Stimulated activated CD4-positive, alpha-beta T cell treated with anti-CD3 and anti-CD28 coated beads, TNF-alpha, amount 100 ng/mL, for 48 hours (primary cell): ENCODE measurements around the gene GEMIN5.
"Not testable (repeated sequence)": the region's sequence is repeated elsewhere in the genome, so short reads cannot be mapped to it uniquely, and the experiment has no call there.

Source experiments
- DNase-seq, 3 donors: peaks; one replicate each; pipeline ENCODE4 v3.0.0-alpha.2; 2020; ENCODE audit warnings: low read depth in 3 of 3

Gene GEMIN5, protein sequence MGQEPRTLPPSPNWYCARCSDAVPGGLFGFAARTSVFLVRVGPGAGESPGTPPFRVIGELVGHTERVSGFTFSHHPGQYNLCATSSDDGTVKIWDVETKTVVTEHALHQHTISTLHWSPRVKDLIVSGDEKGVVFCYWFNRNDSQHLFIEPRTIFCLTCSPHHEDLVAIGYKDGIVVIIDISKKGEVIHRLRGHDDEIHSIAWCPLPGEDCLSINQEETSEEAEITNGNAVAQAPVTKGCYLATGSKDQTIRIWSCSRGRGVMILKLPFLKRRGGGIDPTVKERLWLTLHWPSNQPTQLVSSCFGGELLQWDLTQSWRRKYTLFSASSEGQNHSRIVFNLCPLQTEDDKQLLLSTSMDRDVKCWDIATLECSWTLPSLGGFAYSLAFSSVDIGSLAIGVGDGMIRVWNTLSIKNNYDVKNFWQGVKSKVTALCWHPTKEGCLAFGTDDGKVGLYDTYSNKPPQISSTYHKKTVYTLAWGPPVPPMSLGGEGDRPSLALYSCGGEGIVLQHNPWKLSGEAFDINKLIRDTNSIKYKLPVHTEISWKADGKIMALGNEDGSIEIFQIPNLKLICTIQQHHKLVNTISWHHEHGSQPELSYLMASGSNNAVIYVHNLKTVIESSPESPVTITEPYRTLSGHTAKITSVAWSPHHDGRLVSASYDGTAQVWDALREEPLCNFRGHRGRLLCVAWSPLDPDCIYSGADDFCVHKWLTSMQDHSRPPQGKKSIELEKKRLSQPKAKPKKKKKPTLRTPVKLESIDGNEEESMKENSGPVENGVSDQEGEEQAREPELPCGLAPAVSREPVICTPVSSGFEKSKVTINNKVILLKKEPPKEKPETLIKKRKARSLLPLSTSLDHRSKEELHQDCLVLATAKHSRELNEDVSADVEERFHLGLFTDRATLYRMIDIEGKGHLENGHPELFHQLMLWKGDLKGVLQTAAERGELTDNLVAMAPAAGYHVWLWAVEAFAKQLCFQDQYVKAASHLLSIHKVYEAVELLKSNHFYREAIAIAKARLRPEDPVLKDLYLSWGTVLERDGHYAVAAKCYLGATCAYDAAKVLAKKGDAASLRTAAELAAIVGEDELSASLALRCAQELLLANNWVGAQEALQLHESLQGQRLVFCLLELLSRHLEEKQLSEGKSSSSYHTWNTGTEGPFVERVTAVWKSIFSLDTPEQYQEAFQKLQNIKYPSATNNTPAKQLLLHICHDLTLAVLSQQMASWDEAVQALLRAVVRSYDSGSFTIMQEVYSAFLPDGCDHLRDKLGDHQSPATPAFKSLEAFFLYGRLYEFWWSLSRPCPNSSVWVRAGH (N-terminal part only)

DNA sequence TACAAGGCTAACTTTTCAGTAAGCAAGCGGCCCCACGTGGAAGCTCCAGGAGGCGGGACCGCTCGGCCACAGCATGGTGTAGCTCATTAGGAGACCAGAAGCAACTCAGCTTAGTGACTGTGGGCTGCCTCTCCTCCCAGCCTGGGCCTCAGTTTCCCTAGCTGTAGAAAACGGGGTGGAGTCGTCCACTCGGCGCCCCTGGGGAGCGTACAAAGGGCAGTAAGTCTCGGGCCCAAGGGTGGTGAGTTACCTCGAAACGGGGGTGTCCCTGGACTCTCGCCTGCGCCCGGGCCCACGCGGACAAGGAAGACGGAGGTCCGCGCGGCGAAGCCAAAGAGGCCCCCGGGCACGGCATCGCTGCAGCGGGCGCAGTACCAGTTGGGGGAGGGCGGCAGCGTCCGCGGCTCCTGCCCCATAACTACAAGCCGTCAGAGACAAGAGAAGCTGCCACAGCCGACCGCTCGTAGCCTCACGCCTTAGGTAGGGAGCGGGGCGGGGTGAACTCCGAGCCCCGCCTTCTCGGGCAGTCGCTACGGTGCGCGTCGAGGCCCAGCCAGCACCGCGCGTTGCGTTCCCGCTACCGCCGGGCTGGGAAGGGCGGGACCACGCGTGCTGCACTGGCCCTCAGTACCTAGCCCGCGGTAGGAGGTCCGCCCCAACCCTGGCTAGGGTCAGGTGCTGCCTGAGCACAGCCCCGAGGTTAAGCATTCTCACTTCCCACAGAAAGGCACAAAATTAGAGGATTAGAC, at the start of gene GEMIN5:
Gene GEMIN5, minus strand, starts transcription at position 494 of the 749 bp plus-strand sequence. Its CDS starts 78 bp downstream, at position 416.
- DNase-seq: peak; percentile 70 to 75 (median 75)

DNA sequence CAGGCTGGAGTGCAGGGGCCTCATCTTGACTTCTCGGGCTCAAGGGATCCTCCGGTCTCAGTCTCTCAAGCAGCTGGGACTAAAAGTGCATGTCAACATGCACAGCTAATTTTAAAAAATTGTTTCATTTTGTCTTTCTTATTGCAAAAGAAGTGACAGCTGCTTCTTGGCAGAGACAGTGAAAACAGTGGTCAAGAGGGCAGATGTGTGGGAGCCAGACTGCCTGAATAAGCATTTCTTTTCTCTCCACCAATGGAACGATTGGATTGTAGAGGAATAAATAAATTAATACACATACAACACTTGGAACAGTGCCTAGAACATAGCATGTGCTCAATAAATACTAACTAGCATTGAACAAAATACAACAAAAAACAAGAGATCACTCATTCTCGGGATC, 48.1 kb upstream of the GEMIN5 start:
- no peak for DNase-seq

DNA sequence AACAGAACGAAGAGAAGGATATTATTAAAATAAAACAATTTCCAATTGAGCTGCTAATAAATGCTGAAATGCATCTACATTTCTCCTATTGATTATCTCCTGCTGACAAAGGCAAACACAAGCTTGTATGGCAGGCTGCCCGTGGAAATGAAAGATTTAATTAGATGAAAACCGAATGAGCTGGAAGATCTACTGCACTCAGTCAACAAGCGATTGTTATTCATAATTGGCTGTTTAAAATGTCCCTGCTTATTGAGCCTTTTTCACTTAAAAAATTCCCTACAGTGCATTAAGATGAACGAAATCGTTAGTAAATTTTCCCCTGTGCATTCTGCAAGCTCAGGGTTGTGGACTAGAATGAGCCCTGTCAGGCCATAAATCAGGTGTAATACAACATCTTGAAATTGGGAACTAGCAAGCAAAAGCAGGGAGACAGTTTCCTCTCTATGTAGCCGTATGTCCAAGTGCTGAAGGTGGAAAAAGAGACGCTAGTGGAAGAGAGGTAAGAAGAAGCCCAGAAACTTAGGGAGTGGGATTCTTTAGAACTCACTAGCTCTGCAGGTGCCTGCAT, 47.0 kb upstream of the GEMIN5 start:
- no peak for DNase-seq

DNA sequence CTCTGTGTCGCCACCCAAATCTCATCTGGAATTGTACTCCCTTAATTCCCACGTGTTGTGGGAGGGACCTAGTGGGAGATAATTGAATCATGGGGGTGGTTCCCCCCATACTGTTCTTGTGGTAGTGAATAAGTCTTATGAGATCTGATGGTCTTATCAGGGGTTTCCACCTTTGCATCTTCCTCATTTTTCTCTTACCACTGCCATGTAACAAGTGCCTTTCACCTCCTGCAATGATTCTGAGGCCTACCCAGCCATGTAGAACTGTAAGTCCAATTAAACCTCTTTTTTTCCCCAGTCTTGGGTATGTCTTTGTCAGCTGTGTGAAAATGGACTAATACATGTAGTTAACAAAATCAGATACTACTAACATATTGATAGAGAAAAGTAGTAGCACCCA, 40.3 kb upstream of the GEMIN5 start:
- not testable (repeated sequence) for DNase-seq

DNA sequence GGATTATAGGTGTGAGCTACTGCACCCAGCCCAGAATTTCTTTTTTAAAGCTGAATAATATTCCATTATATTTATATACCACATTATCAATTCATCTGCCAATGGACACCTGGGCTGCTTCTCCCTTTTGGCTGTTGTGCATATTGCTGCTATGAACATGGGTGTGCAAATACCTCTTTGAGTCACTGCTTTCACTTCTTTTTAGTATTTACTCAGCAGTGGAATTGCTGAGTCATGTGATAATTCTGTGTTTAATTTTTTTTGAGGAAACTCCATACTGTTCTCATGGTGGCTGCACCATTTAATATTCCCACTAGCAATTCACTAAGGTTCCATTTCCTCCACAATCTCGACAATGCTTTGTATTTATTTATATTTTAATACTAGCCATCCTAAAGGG, 39.4 kb upstream of the GEMIN5 start:
- no peak for DNase-seq

DNA sequence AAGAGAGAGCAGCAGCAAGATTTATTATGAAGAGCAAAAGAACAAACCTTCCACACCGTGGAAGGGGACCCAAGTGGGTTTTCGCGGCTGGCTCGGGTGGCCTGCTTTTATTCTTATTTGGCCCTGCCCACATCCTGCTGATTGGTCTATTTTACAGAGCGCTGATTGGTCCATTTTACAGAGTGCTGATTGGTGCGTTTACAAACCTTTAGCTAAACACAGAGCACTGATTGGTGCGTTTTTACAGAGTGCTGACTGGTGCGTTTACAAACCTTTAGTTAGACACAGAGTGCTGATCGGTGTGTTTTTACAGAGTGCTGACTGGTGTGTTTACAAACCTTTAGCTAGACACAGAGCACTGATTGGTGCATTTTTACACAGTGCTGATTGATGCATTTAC, 38.1 kb upstream of the GEMIN5 start:
- not testable (repeated sequence) for DNase-seq

DNA sequence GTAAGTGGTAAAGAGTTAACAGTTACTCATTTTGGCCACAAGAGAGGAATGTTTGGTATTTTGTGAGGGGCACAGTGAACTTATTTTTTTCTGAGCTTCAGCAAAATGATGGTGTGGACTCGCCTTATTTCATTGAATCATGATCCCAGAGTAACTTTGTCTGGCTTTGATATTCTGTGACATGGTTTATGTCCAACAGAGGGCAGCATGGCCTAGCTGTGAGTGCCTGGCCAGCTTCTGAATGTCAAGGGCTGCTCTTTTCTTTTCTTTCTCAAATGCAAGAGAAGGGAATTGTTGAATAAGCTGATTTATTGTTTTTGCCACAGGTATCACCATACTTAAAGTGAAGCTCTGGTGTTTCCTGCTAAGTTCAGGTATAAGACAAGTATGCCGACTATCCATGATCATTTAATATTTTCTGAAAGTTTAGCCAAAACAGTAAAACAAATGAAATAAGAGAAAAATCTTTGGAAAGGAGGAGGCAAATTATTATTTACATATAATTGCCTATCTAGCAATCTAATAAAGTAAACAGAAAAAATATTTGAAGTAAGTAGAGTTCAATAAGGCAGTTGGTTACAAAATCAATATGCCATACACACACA, 34.6 kb upstream of the GEMIN5 start:
- no peak for DNase-seq

DNA sequence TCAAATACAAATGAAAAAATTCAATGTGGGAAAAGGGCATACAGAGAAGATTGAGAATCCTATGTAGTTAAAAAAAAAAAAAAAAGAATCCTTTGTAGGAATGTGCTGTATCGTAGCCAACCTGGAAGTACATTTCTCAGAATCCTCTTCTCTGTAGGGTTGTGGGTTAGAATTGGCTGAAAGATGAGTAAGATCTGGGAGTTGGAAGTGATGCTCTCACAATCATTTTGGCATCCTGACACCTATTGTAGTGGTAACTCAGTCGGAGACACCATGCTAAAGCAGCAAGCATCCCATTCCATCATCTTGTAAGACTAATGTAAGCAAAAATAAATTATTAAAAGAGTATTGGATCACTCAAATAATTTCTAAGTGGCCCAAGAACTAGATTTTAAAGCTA, 33.5 kb upstream of the GEMIN5 start:
- no peak for DNase-seq

DNA sequence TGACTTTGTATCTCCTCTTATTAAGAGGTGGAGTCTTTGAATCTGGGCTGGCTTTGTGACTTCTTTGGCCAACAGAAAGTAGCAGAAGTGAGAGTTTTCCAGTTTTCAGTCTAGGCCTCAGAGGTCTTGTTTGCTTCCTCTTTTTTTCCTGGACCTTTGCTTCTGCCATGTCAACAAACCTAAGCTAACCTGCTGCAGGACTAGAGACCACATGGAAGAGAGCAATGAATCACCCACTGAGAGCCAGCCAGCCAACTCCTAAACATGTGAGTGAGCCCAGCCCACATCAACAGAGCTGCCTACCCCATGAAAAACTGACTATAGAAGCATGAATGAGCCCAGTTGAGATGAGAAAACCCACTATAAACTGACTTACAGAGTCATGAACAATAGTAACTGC, 32.7 kb upstream of the GEMIN5 start:
- DNase-seq: no peak

DNA sequence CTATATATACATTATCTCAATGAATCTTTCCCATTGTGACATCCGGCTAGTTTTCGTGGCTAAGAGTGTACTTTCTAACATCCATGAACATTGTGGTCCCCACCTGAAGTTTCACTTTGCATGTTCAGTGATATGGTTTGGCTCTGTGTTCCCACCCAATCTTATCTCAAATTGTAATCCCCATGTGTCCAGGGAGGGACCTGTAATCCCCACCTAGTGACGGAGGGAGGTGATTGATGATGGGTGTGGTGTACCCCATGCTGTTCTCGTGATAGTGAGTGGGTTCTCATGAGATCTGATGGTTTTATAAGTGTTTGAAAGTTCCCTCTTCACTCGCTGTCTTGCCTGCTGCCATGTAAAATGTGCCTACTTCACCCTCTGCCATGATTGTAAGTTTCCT, 30.9 kb upstream of the GEMIN5 start:
- no peak for DNase-seq

DNA sequence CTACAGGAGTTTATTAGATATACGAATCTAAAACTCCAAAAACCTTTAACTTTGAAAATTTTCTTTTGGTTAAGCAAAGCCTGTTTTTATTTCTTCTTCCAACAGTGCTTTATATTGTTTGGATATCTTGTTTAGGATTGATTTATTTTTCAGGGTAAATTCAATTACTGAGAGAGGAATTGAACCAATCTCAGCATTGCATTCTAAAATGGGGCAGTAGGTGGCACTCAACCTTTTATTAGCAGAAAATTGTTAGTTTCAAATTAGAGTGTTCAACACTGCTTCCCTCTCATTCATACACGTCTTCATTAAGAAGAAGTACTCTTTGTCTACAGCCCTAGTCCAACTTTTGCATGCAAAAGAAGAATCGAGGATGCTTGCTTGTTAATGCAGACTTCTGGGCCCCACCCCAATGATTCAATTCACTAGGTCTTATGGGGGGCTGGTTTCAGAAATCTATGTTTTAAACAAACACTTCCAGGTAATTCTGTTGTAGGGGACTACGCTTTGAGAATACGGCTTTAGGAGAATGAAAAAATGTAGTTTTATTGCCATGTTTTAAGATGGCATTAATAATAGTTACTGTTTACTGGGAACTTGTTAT, 29.5 kb upstream of the GEMIN5 start:
- DNase-seq: no peak

DNA sequence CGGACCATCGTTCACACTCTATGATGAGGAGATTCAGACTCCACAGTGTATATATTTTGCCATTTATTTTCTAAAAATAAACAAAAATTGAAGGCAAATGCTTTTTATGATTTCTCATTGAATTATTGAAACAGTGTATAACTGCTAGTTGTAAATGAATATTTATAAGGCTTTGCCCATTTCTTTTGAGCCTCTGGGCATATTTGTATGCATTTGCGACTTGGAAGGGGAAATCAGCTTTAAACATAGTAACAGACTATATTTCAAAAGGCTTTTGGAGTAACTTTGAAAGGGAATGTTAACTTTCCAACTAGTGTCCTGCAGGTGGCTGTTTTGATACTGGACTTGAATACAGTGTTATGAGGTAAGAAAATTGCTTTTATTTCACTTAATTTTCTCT, 28.9 kb upstream of the GEMIN5 start:
- no peak for DNase-seq

DNA sequence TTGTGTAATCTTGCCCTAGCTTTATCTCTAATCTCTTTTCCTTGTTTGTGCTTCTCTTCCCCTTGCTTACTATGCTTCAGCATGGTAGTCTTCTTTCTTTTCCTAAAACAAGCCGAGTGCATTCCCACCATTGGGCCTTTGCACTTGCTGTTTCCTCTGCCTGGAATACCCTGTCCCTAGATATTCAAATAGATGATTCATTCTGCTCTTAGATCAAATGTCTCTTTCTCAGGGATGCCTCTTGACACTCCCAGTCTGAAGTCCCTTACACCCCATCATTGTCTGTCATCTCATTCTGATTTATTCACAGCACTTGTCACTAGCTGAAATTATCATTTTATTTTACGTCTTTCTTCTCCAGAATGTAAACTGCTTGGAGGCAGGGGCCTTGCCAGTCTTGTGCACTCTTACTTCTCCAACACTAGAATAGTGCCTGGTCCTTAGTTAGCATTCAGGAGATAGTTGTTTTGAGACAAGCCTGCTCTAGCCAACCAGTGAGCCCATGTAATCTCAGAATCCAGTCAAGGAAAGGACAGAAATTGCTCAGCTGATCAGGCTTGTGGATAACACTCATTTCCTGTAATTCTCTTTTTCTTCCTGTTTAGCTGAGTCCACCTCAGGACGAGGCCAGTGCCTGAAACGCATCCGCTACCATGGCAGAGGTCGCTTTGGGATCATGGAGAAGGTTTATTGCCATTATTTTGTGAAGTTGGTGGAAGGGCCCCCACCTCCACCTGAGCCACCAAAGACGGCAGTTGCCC, 28.2 kb upstream of the GEMIN5 start:
- DNase-seq: no peak

DNA sequence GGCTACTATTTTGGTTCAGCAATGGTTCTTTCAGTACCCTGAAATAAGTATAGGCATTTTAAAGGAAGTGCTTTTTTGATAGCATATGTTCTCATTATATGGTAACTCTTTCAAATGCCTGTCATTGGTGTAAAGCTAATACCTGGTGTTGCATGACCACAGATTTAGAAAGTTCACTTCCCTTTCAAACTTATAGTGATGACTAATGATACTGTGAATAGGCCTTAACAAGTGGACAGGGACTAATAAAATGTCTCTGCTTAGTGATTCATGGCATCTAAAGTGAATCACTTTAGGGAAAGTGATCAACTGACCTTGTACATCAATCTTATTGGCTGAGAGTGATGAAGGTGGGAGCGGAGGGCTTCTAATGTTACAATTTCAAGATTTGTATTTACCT, 24.5 kb upstream of the GEMIN5 start:
- no peak for DNase-seq

DNA sequence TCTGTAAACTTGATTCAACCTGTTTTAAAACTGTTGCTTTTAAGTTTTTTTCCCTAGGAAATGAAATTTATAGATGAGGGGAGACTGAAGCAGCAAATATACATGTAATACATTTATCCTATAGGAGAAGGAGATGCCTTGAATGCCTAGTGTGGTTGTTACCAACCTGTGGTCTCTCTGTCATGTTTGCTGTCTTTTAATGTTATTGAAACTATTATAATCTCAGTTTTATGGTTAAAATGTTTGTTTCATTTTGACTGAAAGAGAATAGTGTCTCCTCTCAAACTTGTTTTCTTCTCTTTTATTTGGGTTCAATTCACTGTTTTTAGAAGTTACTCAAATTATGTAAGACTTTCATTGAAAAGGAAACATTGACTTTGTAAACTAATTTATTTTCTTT, 18.7 kb upstream of the GEMIN5 start:
- no peak for DNase-seq

DNA sequence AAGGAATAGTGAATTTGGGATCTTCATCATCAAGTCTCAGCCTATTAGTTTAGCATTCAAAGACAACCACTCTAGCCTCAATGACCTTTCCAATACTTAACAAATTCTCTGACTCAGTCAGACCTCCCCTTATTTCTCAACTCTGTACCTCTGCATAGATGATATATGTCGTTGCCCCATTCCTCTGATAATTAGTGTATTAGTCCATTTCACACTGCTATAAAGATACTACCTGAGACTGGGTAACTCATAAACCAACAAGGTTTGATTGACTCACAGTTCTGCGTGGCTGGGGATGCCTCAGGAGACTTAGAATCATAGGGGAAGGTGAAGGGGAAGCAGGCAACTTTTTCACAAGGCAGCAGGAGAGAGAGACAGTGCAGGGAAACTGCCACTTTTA, 11.8 kb upstream of the GEMIN5 start:
- no peak for DNase-seq

DNA sequence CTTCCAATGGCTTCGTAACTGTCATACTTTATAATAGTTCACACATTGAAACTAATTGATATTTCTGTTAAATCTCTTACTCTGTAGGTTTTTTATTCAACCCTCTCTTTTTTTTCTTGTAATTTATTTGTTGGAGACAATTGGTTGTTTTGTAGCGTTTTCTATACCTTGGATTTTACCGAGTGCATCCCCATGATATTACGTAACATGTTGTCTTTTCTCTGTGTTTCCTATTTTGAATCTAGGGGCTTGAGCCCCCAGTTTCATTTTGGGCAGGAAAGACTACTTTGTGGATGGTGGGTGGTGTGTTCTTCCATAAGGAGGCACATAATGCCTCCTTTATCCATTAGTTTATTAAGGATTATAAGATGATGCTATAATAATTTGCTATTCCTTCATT, 10.3 kb upstream of the GEMIN5 start:
- DNase-seq: no peak

DNA sequence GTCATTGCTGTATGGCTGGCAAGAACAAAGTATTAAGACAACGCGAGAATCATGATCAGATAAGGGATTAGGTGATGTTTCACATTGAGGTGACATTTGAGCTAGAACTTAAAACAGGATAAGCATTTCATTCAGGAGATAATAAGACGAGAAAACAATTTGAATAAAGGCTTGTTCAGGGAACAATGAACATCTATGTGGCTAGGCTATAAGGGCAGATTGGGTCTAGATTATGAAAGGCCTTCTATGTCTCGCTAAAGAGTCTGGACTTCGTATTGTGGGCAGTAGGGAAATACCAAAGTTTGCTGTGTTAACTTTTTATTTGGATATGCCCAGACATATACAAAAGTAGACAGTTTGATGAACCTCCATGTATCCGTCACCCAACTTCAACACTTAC, 9.8 kb upstream of the GEMIN5 start:
- DNase-seq: no peak

DNA sequence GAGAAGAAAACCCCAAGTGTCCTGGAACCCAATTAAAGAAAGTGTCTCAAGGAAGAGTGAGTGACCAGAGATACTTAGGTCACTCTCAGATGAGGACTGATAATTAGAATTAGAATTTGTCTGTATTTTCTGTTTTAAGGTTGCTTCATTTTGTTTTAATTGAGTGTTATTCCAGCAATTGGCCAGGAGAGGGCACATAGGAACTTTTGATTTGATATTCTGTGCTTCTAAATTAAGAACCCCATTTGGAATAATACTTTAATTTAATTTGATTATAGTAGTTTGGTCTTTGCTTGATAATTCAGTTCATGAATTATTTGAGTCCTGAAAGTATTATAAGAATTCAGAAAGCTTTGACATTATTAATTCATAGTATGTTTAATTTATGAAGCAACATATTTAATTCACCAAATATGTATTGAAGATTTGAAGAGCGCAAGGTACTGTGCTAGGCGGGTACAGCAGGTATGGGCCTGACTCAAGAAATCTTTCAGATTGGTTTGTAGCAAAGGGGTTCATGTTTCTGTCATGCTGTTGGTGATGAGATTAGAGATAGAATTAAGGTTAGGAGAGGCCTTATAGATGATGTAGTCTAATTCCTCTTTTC, 7.8 kb upstream of the GEMIN5 start:
- DNase-seq: no peak
